GM23338 (cell line): ENCODE measurements around the gene PEX10. TPM values are rescaled to one million over a fixed set of nuclear protein-coding genes. Genes with fewer than 3 reads are reported as not detected.

Experiments
- ATAC-seq: fragments of 200-7000 bp; cut with Tn5 transposase; 3 replicates; pipeline ENCODE4 v1.9.1; 2020
- DNase-seq: peaks from one replicate; pipeline ENCODE4 v3.0.0-alpha.2; 2015; ENCODE audit warnings: low spot score
- H2AFZ ChIP-seq: fragments of 200-600 bp; sonication (generic); 2 replicates; pipeline ENCODE4 v1.8.0; 2016; ENCODE audit warnings: antibody characterized with exemption, mild to moderate bottlenecking, moderate library complexity
- H3F3A ChIP-seq: fragments of 200-600 bp; sonication (generic); replicated peaks from 2 replicates; pipeline ENCODE4 v1.8.0; 2017; ENCODE audit warnings: antibody characterized with exemption, mixed run types, low read depth
- H3K27ac ChIP-seq: fragments of 200-600 bp; sonication (generic); 2 replicates; pipeline ENCODE4 v1.6.1; 2016; ENCODE audit warnings: low read depth
- H3K27me3 ChIP-seq: fragments of 200-600 bp; sonication (generic); 2 replicates; pipeline ENCODE4 v1.8.0; 2016; ENCODE audit warnings: mild to moderate bottlenecking, mixed run types, moderate library complexity; ENCODE audit not compliant: insufficient read depth
- H3K36me3 ChIP-seq: fragments of 200-600 bp; sonication (generic); 2 replicates; pipeline ENCODE4 v1.8.0; 2016; ENCODE audit warnings: mild to moderate bottlenecking; ENCODE audit not compliant: insufficient read depth
- H3K4me1 ChIP-seq: fragments of 200-600 bp; sonication (generic); 2 replicates; pipeline ENCODE4 v1.8.0; 2016; ENCODE audit warnings: mild to moderate bottlenecking, moderate library complexity; ENCODE audit not compliant: insufficient read depth
- H3K4me2 ChIP-seq: fragments of 200-600 bp; sonication (generic); 2 replicates; pipeline ENCODE4 v1.7.1; 2017; ENCODE audit warnings: mixed run types
- H3K4me3 ChIP-seq: fragments of 200-600 bp; sonication (generic); 2 replicates; pipeline ENCODE4 v1.6.1; 2016; ENCODE audit warnings: mixed run types
- H3K79me2 ChIP-seq: fragments of 200-600 bp; sonication (generic); replicated peaks from 2 replicates; pipeline ENCODE4 v1.8.0; 2017; ENCODE audit warnings: mild to moderate bottlenecking; ENCODE audit not compliant: insufficient read depth
- H3K9me2 ChIP-seq: fragments of 200-600 bp; sonication (generic); 2 replicates; pipeline ENCODE4 v1.8.0; 2017; ENCODE audit not compliant: insufficient read depth
- H4K20me1 ChIP-seq: fragments of 200-600 bp; sonication (generic); replicated peaks from 2 replicates; pipeline ENCODE4 v1.8.0; 2017; ENCODE audit warnings: mild to moderate bottlenecking; ENCODE audit not compliant: insufficient read depth
- H3K27ac Mint-ChIP-seq: 2 replicates; pipeline ENCODE4 v1.8.0; 2020; ENCODE audit warnings: inconsistent platforms, mild to moderate bottlenecking, moderate library complexity, mixed read lengths
- H3K27me3 Mint-ChIP-seq: 3 replicates; pipeline ENCODE4 v1.8.0; 2022; ENCODE audit warnings: low read depth, mild to moderate bottlenecking, moderate library complexity, mixed read lengths, inconsistent platforms; ENCODE audit not compliant: insufficient read depth, poor library complexity
- H3K36me3 Mint-ChIP-seq: 3 replicates; pipeline ENCODE4 v1.8.0; 2021; ENCODE audit warnings: low read depth, mild to moderate bottlenecking, inconsistent platforms, moderate library complexity, mixed read lengths
- H3K4me1 Mint-ChIP-seq: 3 replicates; pipeline ENCODE4 v1.8.0; 2020; ENCODE audit warnings: mild to moderate bottlenecking, inconsistent platforms, mixed read lengths
- H3K4me3 Mint-ChIP-seq: 3 replicates; pipeline ENCODE4 v1.8.0; 2021; ENCODE audit warnings: moderate library complexity, mild to moderate bottlenecking, inconsistent platforms, mixed read lengths
- H3K9me3 Mint-ChIP-seq: 3 replicates; pipeline ENCODE4 v1.8.0; 2020; ENCODE audit warnings: moderate library complexity, mild to moderate bottlenecking, inconsistent platforms, mixed read lengths
- CREB1 ChIP-seq: fragments of 250-450 bp; sonication (Bioruptor Pico); IDR thresholded peaks from 2 replicates; pipeline ENCODE4 v1.5.0; 2020; ENCODE audit warnings: low read depth, mild to moderate bottlenecking, moderate library complexity
- CTCF ChIP-seq, 2 experiments: fragments of 200-600 bp in 1 of 2; sonication (generic) in 1 of 2; conservative IDR thresholded peaks; 2 replicates each; pipeline versions ENCODE4 v1.5.1 to v1.6.1; 2016 to 2017; ENCODE audit warnings: antibody characterized with exemption in 2 of 2, low read depth in 2 of 2, mild to moderate bottlenecking in 2 of 2, moderate library complexity in 1 of 2
- ETS1 ChIP-seq: IDR thresholded peaks from 2 replicates; pipeline ENCODE4 v1.6.1; 2016; ENCODE audit warnings: antibody characterized with exemption
- EZH2 ChIP-seq: fragments of 200-600 bp; sonication (generic); IDR thresholded peaks from one replicate; pipeline ENCODE4 v1.8.0; 2017; ENCODE audit warnings: antibody characterized with exemption, mild to moderate bottlenecking, low read depth; ENCODE audit not compliant: unreplicated experiment
- EZH2phosphoT487 ChIP-seq: fragments of 200-600 bp; sonication (generic); IDR thresholded peaks from one replicate; pipeline ENCODE4 v1.8.1; 2018; ENCODE audit warnings: antibody characterized with exemption; ENCODE audit not compliant: unreplicated experiment
- JUNB ChIP-seq: IDR thresholded peaks from one replicate; pipeline ENCODE4 v1.6.1; 2016; ENCODE audit warnings: antibody characterized with exemption; ENCODE audit not compliant: unreplicated experiment
- NANOG ChIP-seq: IDR thresholded peaks from 2 replicates; pipeline ENCODE4 v1.6.1; 2016; ENCODE audit warnings: antibody characterized with exemption, borderline replicate concordance
- POLR2AphosphoS5 ChIP-seq: IDR thresholded peaks from 2 replicates; pipeline ENCODE4 v1.6.1; 2016; ENCODE audit warnings: antibody characterized with exemption, low read depth
- REST ChIP-seq: IDR thresholded peaks from one replicate; pipeline ENCODE4 v1.6.1; 2018; ENCODE audit warnings: antibody characterized with exemption; ENCODE audit not compliant: unreplicated experiment
- STAT1 ChIP-seq: IDR thresholded peaks from one replicate; pipeline ENCODE4 v1.6.1; 2016; ENCODE audit warnings: antibody characterized with exemption; ENCODE audit not compliant: unreplicated experiment
- ZNF114 ChIP-seq: fragments of 250-450 bp; sonication (Bioruptor Pico); IDR thresholded peaks from 2 replicates; pipeline ENCODE4 v1.5.0; 2020; ENCODE audit warnings: mild to moderate bottlenecking, moderate library complexity
- polyA plus RNA-seq: library from polyadenylated mRNA; unstranded; fragments of >200 nt; fragmentation: Nextera tagmentation; extraction: Ambion mirVana; gene quantifications from 2 replicates; pipeline ENCODE4 v1.2.1, GENCODE V29; 2016
- total RNA-seq: library from RNA; depleted of rRNA; stranded (reverse); fragments of >200 nt; shearing (Covaris generic); gene quantifications from 2 replicates; pipeline ENCODE4 v1.2.3, GENCODE V29; 2014

Gene PEX10
- total and polyA plus RNA-seq, 2 experiments from 2014 or later, result 15.0 to 53.9 TPM

- no peak for TF ChIP-seq REST
- TF ChIP-seq EZH2phosphoT487, result no peak
- no peak for TF ChIP-seq POLR2AphosphoS5
- TF ChIP-seq ETS1, result no peak
- TF ChIP-seq NANOG, result no peak
These were observed 33.9 kb downstream of the PEX10 start (continued) for GRCh38 chr1:2378441-2378851.

- H2AFZ ChIP-seq, result no peak overlapping the region
- Mint-ChIP-seq H3K4me3 (no peak overlapping the region), H3K36me3 (no peaks in the 10 kb centered on the region), H3K9me3 (no peaks in the 10 kb centered on the region), H3K4me1 (no peaks in the 10 kb centered on the region), H3K27me3 (peaks cover 5% of the 10 kb centered on the region), H3K27ac (no peak overlapping the region)
- H3K27ac ChIP-seq, result no peak overlapping the region
- no peaks in the 10 kb centered on the region for H3K9me2 ChIP-seq
- H3K4me3 ChIP-seq, result no peak overlapping the region
- H3F3A ChIP-seq, result no peaks in the 10 kb centered on the region
- H4K20me1 ChIP-seq, result no peaks in the 10 kb centered on the region; the same call in 1 of the 2 replicates
- no peaks in the 10 kb centered on the region for H3K79me2 ChIP-seq
- TF ChIP-seq EZH2, result no peak
- no peak for ATAC-seq
- no peaks in the 10 kb centered on the region for H3K27me3 ChIP-seq
- no peak for DNase-seq
- no peaks in the 10 kb centered on the region for H3K36me3 ChIP-seq
- H3K4me2 ChIP-seq, result no peak overlapping the region
- no peaks in the 10 kb centered on the region for H3K4me1 ChIP-seq
These were observed 34.5 kb downstream of the PEX10 start for GRCh38 chr1:2377751-2378440.

- Mint-ChIP-seq H3K27me3 (peaks cover 5% of the 10 kb centered on the region), H3K4me3 (no peak overlapping the region), H3K4me1 (no peaks in the 10 kb centered on the region), H3K36me3 (no peaks in the 10 kb centered on the region), H3K9me3 (no peaks in the 10 kb centered on the region), H3K27ac (no peak overlapping the region)
- ATAC-seq, result no peak
- H2AFZ ChIP-seq, result no peak overlapping the region
- no peaks in the 10 kb centered on the region; the same call in 1 of the 2 replicates for H4K20me1 ChIP-seq
- DNase-seq, result no peak
- H3K9me2 ChIP-seq, result no peaks in the 10 kb centered on the region
- H3K4me2 ChIP-seq, result no peak overlapping the region
- H3K79me2 ChIP-seq, result no peaks in the 10 kb centered on the region
- H3K27me3 ChIP-seq, result no peaks in the 10 kb centered on the region
- H3K27ac ChIP-seq, result no peak overlapping the region
- H3K4me3 ChIP-seq, result no peak overlapping the region
- no peaks in the 10 kb centered on the region for H3K36me3 ChIP-seq
- H3F3A ChIP-seq, result no peaks in the 10 kb centered on the region
- H3K4me1 ChIP-seq, result no peaks in the 10 kb centered on the region
- TF ChIP-seq EZH2, result no peak
- TF ChIP-seq JUNB, result no peak
- no peak for TF ChIP-seq STAT1
- no peak for TF ChIP-seq ETS1
- TF ChIP-seq CTCF (conservative IDR thresholded peaks at IDR 0.05; ENCODE audit: low read depth in 2 of 2), result no peak
- TF ChIP-seq POLR2AphosphoS5, result no peak
- TF ChIP-seq CREB1 (CRISPR knock-in tag), result no peak
- no peak for TF ChIP-seq ZNF114
- TF ChIP-seq EZH2phosphoT487, result no peak
These were observed 35.3 kb downstream of the PEX10 start for GRCh38 chr1:2376931-2377672.
